Fibroblast of villous mesenchyme (primary cell): ENCODE results near the gene TMEM72. TPM values are rescaled to one million over a fixed set of nuclear protein-coding genes. Genes with fewer than 3 reads are reported as not detected.

Experiments used
- DNase-seq: peaks from one replicate; pipeline ENCODE4 v3.0.0-alpha.2; 2010; ENCODE audit warnings: low read depth
- H3K4me3 ChIP-seq: 2 replicates; pipeline ENCODE4 v1.5.1; 2011; ENCODE audit warnings: low read depth, mild to moderate bottlenecking, low read length
- total RNA-seq: library from RNA; depleted of rRNA; stranded (reverse); fragments of >200 nt; gene quantifications from 2 replicates; pipeline ENCODE4 v1.2.3, GENCODE V29; 2012
- TF ChIP-seq, protein P1 (sequence below): IDR thresholded peaks from 2 replicates; pipeline ENCODE4 v1.5.1; 2012; ENCODE audit warnings: low read depth, mild to moderate bottlenecking, low read length; ENCODE audit not compliant: insufficient read depth

TMEM72 gene
- total RNA-seq, 1 donor: not detected

GRCh38 chr10:44932517-44933450 lies 21.6 kb downstream of the TMEM72 start:
- no peak overlapping the region for H3K4me3 ChIP-seq
- DNase-seq: peak; percentile 82
- TF ChIP-seq, protein P1, sequence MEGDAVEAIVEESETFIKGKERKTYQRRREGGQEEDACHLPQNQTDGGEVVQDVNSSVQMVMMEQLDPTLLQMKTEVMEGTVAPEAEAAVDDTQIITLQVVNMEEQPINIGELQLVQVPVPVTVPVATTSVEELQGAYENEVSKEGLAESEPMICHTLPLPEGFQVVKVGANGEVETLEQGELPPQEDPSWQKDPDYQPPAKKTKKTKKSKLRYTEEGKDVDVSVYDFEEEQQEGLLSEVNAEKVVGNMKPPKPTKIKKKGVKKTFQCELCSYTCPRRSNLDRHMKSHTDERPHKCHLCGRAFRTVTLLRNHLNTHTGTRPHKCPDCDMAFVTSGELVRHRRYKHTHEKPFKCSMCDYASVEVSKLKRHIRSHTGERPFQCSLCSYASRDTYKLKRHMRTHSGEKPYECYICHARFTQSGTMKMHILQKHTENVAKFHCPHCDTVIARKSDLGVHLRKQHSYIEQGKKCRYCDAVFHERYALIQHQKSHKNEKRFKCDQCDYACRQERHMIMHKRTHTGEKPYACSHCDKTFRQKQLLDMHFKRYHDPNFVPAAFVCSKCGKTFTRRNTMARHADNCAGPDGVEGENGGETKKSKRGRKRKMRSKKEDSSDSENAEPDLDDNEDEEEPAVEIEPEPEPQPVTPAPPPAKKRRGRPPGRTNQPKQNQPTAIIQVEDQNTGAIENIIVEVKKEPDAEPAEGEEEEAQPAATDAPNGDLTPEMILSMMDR: peak; percentile 99

DNA sequence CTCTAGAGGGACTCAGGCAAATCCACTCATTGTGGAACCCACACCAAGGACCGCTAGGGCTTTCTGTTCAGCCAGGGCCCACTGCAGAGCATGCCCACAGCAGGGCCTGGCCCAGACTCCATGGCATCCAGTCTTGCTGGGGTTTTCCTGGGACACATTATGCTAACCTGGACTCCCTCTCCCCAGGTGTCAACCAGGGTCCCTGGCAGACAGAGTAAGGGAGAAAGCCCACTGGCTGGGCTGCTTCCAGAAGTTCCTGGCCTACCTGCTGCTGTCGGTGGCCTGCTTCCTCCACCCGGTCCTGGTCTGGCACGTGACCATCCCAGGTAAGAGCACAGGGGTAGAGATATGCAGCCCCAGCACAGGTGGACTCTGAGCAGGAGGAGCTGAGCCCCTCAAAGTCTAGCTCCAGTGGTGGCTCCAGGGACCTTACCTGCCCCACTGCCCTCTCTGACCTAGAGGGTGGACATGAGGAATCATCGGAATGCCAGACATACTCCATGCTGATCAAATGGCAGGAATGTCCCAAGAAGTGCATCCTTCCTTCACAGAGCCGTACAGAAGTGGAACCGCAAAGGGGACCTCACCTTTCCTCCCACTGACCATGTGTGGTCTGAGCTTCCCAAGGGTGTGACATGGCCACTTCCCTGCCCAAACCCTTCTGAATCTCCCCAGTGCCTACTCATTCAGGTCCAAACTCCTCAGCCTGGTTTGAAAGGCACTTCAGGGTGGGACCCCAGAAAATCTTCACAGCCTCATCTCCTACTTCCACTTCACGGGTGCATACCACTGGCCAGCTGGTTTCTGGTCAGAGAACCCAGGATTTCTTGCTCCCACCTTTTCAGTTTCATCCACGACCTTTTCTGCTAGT lies 22.5 kb downstream of the TMEM72 start:
- TF ChIP-seq, protein P1: no peak
- DNase-seq: no peak
- no peak overlapping the region for H3K4me3 ChIP-seq

DNA sequence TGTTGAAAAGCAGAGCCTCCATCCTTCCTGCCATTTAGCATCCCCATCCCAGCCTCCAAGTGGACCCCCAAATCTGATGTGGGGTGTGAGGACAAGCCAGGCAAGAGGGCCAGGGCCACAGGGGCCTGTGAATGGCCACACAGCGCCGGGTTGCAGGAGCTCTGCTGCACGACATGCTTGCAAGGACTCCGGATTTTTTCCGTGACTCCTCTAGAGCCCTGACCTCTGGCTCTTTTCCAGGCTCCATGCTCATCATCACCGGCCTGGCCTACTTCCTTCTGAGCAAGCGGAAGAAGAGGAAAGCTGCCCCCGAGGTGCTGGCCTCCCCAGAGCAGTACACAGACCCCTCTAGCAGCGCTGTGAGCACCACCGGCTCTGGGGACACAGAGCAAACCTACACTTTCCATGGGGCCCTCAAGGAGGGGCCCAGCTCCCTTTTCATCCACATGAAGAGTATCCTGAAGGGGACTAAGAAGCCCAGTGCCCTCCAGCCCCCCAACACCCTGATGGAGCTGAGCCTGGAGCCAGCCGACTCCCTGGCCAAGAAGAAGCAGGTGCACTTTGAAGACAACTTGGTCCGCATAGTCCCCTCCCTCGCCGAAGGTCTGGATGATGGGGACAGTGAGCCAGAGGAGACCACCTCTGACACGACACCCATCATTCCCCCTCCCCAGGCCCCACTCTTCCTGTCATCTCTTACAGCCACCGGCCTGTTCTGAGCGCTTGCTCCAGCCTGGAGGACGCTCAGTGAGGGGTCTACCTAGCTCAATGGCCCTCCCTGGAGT lies 23.5 kb downstream of the TMEM72 start:
- TF ChIP-seq, protein P1: no peak
- no peak for DNase-seq
- H3K4me3 ChIP-seq: no peak overlapping the region

- H3K4me3 ChIP-seq: no peak overlapping the region
- TF ChIP-seq, protein P1: no peak
- DNase-seq: peak; percentile 78
Measured at GRCh38 chr10:44935201-44935965, 24.2 kb downstream of the TMEM72 start.

- no peak overlapping the region for H3K4me3 ChIP-seq
- no peak for DNase-seq
- TF ChIP-seq, protein P1: no peak
Measured at GRCh38 chr10:44935966-44936295, 24.8 kb downstream of the TMEM72 start.
